Articular chondrocyte of knee joint (primary cell): ENCODE data around the gene UQCRFS1. TPM values are rescaled to one million over a fixed set of nuclear protein-coding genes. Genes with fewer than 3 reads are reported as not detected.

Source experiments
- small RNA-seq: library from RNA; depleted of rRNA; stranded (forward); fragments of <200 nt; gene quantifications from one replicate; pipeline ENCODE3, GENCODE V24; 2012
- total RNA-seq: library from RNA; depleted of rRNA; stranded (reverse); fragments of >200 nt; gene quantifications from 2 replicates; pipeline ENCODE4 v1.2.3, GENCODE V29; 2012

Gene UQCRFS1
- 23.6 and 31.1 TPM in 2 replicates for total RNA-seq

GRCh38 chr19:29212648-29213573 lies at the start of gene UQCRFS1:
TSS of gene UQCRFS1 (minus strand) at chr19:29213151. CDS start at chr19:29213118, 33 bp downstream.

Small RNA genes lying within 50 kb of the gene (small RNA-seq; reads per million reads assigned to genes)
- gene RN7SL340P, result not detected
